ENCODE measurements around the gene SLAMF9.

The SLAMF9 gene

GRCh38 chr1:159935305-159935704 is 18.7 kb downstream of the SLAMF9 start:
- H3K4me3 ChIP-seq (replicated peaks in 1 of 2; ENCODE audit: low read depth in 2 of 2, low read length in 2 of 2): no peak overlapping the region
- no peak for TF ChIP-seq CTCF (IDR thresholded peaks at IDR 0.05; ENCODE audit: low read depth, low read length)
- no peak for DNase-seq (ENCODE audit: low read depth in 2 of 2)

GRCh38 chr1:159934136-159935039 is 19.6 kb downstream of the SLAMF9 start:
- DNase-seq (ENCODE audit: low read depth in 2 of 2): no peak
- H3K4me3 ChIP-seq (replicated peaks in 1 of 2; ENCODE audit: low read depth in 2 of 2, low read length in 2 of 2): no peak overlapping the region
- no peak for TF ChIP-seq CTCF (IDR thresholded peaks at IDR 0.05; ENCODE audit: low read depth, low read length)

- TF ChIP-seq CTCF (IDR thresholded peaks at IDR 0.05; ENCODE audit: low read depth, low read length): no peak
- no peak overlapping the region for H3K4me3 ChIP-seq (replicated peaks in 1 of 2; ENCODE audit: low read depth in 2 of 2, low read length in 2 of 2)
- DNase-seq (ENCODE audit: low read depth in 2 of 2): no peak
Observed at GRCh38 chr1:159933347-159933746, 20.7 kb downstream of the SLAMF9 start.

- no peak for TF ChIP-seq CTCF (IDR thresholded peaks at IDR 0.05; ENCODE audit: low read depth, low read length)
- H3K4me3 ChIP-seq (replicated peaks in 1 of 2; ENCODE audit: low read depth in 2 of 2, low read length in 2 of 2): no peak overlapping the region
- peak in 1 of 2 donors; percentile 33 for DNase-seq (ENCODE audit: low read depth in 2 of 2)
Observed at GRCh38 chr1:159932296-159933285, 21.4 kb downstream of the SLAMF9 start.

- no peak for TF ChIP-seq CTCF (IDR thresholded peaks at IDR 0.05; ENCODE audit: low read depth, low read length)
- no peak for DNase-seq (ENCODE audit: low read depth in 2 of 2)
- H3K4me3 ChIP-seq (replicated peaks in 1 of 2; ENCODE audit: low read depth in 2 of 2, low read length in 2 of 2): no peak overlapping the region
Observed at GRCh38 chr1:159931795-159932173, 22.3 kb downstream of the SLAMF9 start.

- H3K4me3 ChIP-seq (replicated peaks in 1 of 2; ENCODE audit: low read depth in 2 of 2, low read length in 2 of 2): no peak overlapping the region
- no peak for DNase-seq (ENCODE audit: low read depth in 2 of 2)
- no peak for TF ChIP-seq CTCF (IDR thresholded peaks at IDR 0.05; ENCODE audit: low read depth, low read length)
Observed at GRCh38 chr1:159931101-159931794, 22.8 kb downstream of the SLAMF9 start.
